BJ (cell line): ENCODE measurements around the gene RAMAC. TPM values are rescaled to one million over a fixed set of nuclear protein-coding genes. Genes with fewer than 3 reads are reported as not detected.
"Not testable (repeated sequence)": the region's sequence is repeated elsewhere in the genome, so short reads cannot be mapped to it uniquely, and the experiment has no call there.

ENCODE experiments used
- CTCF ChIA-PET: fragments of 350-600 bp; formaldehyde crosslinking; extraction: SDS; loops from one replicate; lab custom pipeline; 2021; ENCODE audit warnings: antibody characterized with exemption, inconsistent platforms; lab: Yijun Ruan, JAX
- POLR2A ChIA-PET: fragments of 300-600 bp; sonication (Branson Sonifier 250); formaldehyde crosslinking; extraction: SDS; loops from one replicate; lab custom pipeline; 2021; ENCODE audit warnings: antibody characterized with exemption; lab: Charles Lee
- DNase-seq: peaks from one replicate; pipeline ENCODE4 v3.0.0-alpha.2; 2011; ENCODE audit warnings: low read depth
- H3K27me3 ChIP-seq: 2 replicates; pipeline ENCODE4 v1.6.0; 2011; ENCODE audit warnings: low read length; ENCODE audit not compliant: control insufficient read depth, insufficient read depth
- H3K36me3 ChIP-seq: 2 replicates; pipeline ENCODE4 v1.5.1; 2011; ENCODE audit warnings: low read length; ENCODE audit not compliant: control insufficient read depth, insufficient read depth
- H3K4me3 ChIP-seq: 2 replicates; pipeline ENCODE4 v1.5.1; 2011; ENCODE audit warnings: low read depth, mild to moderate bottlenecking, control low read depth, low read length
- polyA minus RNA-seq: library from RNA; depleted of rRNA, polyadenylated mRNA; stranded (reverse); fragments of >200 nt; gene quantifications from 2 replicates; pipeline ENCODE4 v1.2.3, GENCODE V29; 2011; rRNA and poly(A)+ RNA removed
- polyA plus RNA-seq: library from polyadenylated mRNA; depleted of rRNA; stranded (reverse); fragments of >200 nt; gene quantifications from 2 replicates; pipeline ENCODE4 v1.2.3, GENCODE V29; 2011; rRNA removed
- TF ChIP-seq, protein P1 (sequence below): IDR thresholded peaks from 2 replicates; pipeline ENCODE4 v1.5.1; 2011; ENCODE audit warnings: low read depth, mild to moderate bottlenecking, control low read depth, inconsistent platforms, low read length, moderate library complexity; ENCODE audit not compliant: insufficient read depth

Gene RAMAC
- polyA plus RNA-seq (20.3 and 30.6 TPM in 2 replicates), polyA minus RNA-seq (7.8 and 8.7 TPM in 2 replicates)

DNA sequence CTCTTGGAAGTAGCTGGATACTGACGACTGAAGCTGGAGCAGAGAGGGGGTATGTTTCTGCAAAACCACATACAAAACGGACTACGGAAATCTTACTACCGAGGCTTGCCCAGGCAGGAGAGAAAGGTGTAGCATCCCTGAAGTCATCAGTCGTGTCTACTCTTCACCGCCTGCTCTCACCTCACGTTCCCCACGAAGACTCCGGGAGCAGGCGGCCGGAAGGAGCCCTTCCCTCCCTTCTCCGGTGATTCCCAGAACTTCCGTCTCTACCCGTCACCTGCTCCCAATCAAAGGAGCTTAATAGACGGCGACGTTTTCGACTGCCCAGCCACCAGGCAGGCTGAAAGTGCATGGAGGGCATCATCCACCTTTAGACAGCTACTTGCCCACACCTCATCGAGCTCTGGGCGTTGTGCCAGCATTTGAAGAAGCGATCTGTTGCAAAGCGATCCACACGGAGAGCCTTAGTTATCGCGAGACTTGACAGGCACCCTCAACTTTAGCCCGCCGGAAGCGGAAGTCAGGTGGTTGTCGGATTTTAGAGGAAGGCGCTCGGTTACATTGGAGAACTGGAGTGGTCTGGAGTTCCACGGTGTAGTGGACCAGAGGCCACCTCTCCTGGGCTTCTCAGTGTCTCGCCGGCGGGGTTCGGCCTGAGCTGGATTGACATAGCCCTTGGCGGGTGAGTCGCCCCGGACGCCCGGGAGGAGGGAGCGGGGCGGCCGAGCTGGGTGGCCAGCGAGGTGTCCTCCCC is at the start of gene RAMAC:
TSS of gene RAMAC (plus strand) at position 523 of the 754 bp plus-strand sequence. CDS start 2,809 bp downstream, outside the sequence.
- Histone ChIP-seq H3K4me3 (peak within 1 kb of the TSS; percentile 83), H3K27me3 (no peaks in the 10 kb centered on the region), H3K36me3 (no peaks in the 10 kb centered on the region)
- CTCF ChIA-PET = interaction anchor here (0.9 to 1.7 kb wide), 2 partner anchors 14 to 455 kb away, joined by 3 to 6 read pairs; no protein-coding TSS in a partner anchor
- TF ChIP-seq, protein P1, sequence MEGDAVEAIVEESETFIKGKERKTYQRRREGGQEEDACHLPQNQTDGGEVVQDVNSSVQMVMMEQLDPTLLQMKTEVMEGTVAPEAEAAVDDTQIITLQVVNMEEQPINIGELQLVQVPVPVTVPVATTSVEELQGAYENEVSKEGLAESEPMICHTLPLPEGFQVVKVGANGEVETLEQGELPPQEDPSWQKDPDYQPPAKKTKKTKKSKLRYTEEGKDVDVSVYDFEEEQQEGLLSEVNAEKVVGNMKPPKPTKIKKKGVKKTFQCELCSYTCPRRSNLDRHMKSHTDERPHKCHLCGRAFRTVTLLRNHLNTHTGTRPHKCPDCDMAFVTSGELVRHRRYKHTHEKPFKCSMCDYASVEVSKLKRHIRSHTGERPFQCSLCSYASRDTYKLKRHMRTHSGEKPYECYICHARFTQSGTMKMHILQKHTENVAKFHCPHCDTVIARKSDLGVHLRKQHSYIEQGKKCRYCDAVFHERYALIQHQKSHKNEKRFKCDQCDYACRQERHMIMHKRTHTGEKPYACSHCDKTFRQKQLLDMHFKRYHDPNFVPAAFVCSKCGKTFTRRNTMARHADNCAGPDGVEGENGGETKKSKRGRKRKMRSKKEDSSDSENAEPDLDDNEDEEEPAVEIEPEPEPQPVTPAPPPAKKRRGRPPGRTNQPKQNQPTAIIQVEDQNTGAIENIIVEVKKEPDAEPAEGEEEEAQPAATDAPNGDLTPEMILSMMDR = no peak
- DNase-seq = peak; percentile 66
- POLR2A ChIA-PET = interaction anchor here (0.6 kb wide), 1 partner anchor 256 kb away, joined by 3 read pairs; no protein-coding TSS in a partner anchor

DNA sequence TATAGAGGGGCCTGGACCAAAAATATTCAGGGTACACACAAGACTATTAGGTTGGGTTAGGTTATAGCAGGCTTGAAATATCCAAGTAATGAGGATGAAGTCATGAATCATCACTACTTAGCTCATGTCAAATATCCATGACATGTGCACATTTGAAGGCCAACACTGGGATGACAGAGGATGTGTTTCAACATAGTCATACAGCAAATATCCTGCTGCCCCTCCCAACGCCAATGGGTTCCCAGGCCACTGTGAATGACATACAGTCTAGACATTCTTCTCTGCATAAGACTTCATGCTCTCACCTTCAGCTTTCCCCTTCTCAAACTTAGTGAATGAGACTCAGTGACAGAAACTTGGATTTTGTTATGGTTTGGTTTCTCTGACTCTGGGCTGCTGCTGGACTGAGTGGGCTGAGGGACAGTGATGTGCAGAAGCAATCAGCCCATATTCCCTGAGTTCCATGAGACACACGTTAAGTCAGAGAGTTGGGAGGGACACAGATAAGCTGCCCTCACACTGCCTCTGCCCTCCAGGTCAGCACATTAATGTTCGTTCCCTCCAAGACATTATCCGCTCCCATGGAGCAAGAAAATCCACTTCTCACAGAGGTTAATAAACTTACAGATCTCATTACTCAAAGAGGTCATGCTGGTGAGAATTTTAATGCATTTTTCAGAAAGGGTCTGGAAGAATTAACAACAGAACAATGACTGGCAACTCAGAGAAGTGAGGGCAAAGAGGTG is 48.9 kb upstream of the RAMAC start:
- Histone ChIP-seq H3K36me3 (no peaks in the 10 kb centered on the region), H3K27me3 (no peaks in the 10 kb centered on the region), H3K4me3 (no peak overlapping the region)
- DNase-seq = no peak
- TF ChIP-seq, protein P1 = no peak
- POLR2A ChIA-PET = no interaction called here
- CTCF ChIA-PET = no interaction called here

DNA sequence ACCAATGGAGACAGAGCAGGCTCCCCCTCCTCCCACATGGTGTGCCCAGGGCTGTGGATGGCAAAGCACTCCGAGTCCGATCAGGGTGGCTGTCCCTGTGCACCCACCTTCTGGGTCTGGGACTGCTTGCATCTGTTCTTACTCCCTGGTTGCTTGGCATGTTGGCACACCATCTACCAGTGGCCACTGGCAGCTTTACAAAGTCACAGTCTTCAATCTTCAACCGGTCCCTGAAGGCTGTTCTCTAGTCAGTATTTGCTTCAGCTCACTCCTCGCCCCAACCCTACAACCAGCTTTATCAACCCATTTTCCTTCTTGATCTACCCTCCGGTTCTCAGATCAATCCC is 48.3 kb upstream of the RAMAC start:
- ChIA-PET POLR2A (no interaction called here), CTCF (interaction anchor here (1.3 kb wide), 1 partner anchor 10 kb away, joined by 3 read pairs; no protein-coding TSS in a partner anchor)
- TF ChIP-seq, protein P1 = no peak

DNA sequence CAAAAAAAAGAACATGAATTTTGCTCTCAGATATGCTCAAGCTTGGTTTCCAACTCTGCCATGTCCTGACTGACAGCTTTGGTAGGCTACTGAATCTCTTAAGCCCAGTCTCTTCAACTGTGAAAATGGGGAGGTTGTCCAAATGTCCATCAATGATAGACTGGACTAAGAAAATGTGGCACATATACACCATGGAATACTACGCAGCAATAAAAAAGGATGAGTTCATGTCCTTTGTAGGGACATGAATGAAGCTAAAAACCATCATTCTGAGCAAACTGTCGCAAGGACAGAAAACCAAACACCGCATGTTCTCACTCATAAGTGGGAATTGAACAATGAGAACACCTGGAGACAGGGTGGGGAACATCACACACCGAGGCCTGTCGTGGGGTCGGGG is 46.3 kb upstream of the RAMAC start:
- H3K27me3 ChIP-seq, POLR2A ChIA-PET, H3K36me3 ChIP-seq, DNase-seq, H3K4me3 ChIP-seq, CTCF ChIA-PET: not testable (repeated sequence)

More for the DNA sequence above, 48.3 kb upstream of the RAMAC start:
- no peaks in the 10 kb centered on the region for H3K36me3 ChIP-seq
- DNase-seq = no peak
- no peak overlapping the region for H3K4me3 ChIP-seq
- H3K27me3 ChIP-seq = no peaks in the 10 kb centered on the region

DNA sequence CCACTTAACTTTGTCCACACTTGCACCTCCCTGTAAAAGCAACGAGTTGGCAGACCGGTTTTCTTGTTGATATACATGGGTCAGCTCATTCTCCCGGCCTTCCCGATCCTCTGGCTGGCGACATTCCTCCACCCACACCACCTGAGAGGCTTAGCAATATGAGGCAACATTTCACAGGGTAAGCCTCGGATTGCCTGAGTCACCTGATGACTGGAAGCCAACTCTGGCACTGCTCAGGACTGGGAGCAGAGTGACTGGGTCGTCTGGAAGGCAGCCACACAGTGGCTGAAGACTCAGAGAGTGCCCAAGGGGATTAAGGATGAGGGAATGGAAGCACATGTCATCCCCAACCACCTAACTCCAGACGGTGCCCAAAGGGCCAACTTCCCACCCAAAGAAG is 43.3 kb upstream of the RAMAC start:
- TF ChIP-seq, protein P1 = no peak
- Histone ChIP-seq H3K36me3 (no peaks in the 10 kb centered on the region), H3K27me3 (no peaks in the 10 kb centered on the region), H3K4me3 (no peak overlapping the region)
- no peak for DNase-seq
- CTCF ChIA-PET = no interaction called here
- POLR2A ChIA-PET = no interaction called here
